Measurements from ENCODE around the gene RFX5.
A peak's percentile ranks its signal among the peaks of the same experiment; 100 is the strongest.
"Not testable (repeated sequence)": the region's sequence is repeated elsewhere in the genome, so short reads cannot be mapped to it uniquely, and the experiment has no call there.

The RFX5 gene

GRCh38 chr1:151346769-151347522 lies at the start of gene RFX5:
Gene RFX5 (minus strand): TSS chr1:151347252. CDS start chr1:151346320, 932 bp downstream.
- peak; percentile 95 to 99 for DNase-seq

GRCh38 chr1:151396265-151396664 lies 49.2 kb upstream of the RFX5 start:
- not testable (repeated sequence) for DNase-seq

- no peak for DNase-seq
These were observed 46.5 kb upstream of the RFX5 start for GRCh38 chr1:151393583-151393982.

GRCh38 chr1:151391079-151391563 lies 44.1 kb upstream of the RFX5 start:
- no peak for DNase-seq

GRCh38 chr1:151390221-151391078 lies 43.4 kb upstream of the RFX5 start:
- not testable (repeated sequence) for DNase-seq

GRCh38 chr1:151386002-151386401 lies 39.0 kb upstream of the RFX5 start:
- no peak for DNase-seq

GRCh38 chr1:151384584-151384983 lies 37.5 kb upstream of the RFX5 start:
- DNase-seq = no peak

GRCh38 chr1:151377150-151377884 lies 30.3 kb upstream of the RFX5 start:
- DNase-seq = no peak

- DNase-seq = no peak
These were observed 26.1 kb upstream of the RFX5 start for GRCh38 chr1:151373196-151373595.

- peak; percentile 63 to 79 for DNase-seq
These were observed 25.2 kb upstream of the RFX5 start, which contains the start of gene SELENBP1 for GRCh38 chr1:151372058-151372934. Gene SELENBP1 (minus strand): TSS chr1:151372705. CDS start chr1:151372641, 64 bp downstream.

GRCh38 chr1:151371370-151372057 lies 24.5 kb upstream of the RFX5 start:
- peak; percentile 95 to 96 for DNase-seq

- DNase-seq = no peak
These were observed 23.3 kb upstream of the RFX5 start for GRCh38 chr1:151370211-151370911.

- no peak for DNase-seq
These were observed 22.6 kb upstream of the RFX5 start for GRCh38 chr1:151369621-151370048.

- no peak for DNase-seq
These were observed 22.2 kb upstream of the RFX5 start for GRCh38 chr1:151369302-151369610.

- no peak for DNase-seq
These were observed 21.6 kb upstream of the RFX5 start for GRCh38 chr1:151368393-151369301.

GRCh38 chr1:151367658-151368392 lies 20.8 kb upstream of the RFX5 start:
- DNase-seq = no peak

- DNase-seq = no peak
These were observed 17.9 kb upstream of the RFX5 start for GRCh38 chr1:151364996-151365395.

- DNase-seq = no peak
These were observed 15.5 kb upstream of the RFX5 start for GRCh38 chr1:151362308-151363155.

Measured in NCI-H187 (cell line).